Thyroid gland (tissue), 4 donors: ENCODE measurements around the gene SNRPD2. TPM values are rescaled to one million over a fixed set of nuclear protein-coding genes. Genes with fewer than 3 reads are reported as not detected.
"Not testable (repeated sequence)": the region's sequence is repeated elsewhere in the genome, so short reads cannot be mapped to it uniquely, and the experiment has no call there.

Experiments
- DNase-seq, 2 donors: peaks; one replicate each; pipeline ENCODE4 v3.0.0-alpha.2; 2019
- H3K27ac ChIP-seq, 3 donors: fragments of 200-600 bp; sonication (generic); 1 replicate in 2 of 3; 2 replicates in 1 of 3; pipeline ENCODE4 v1.5.1; 2016 to 2019; ENCODE audit warnings: mild to moderate bottlenecking in 1 of 3, moderate library complexity in 1 of 3
- H3K27me3 ChIP-seq: fragments of 200-600 bp; sonication (generic); one replicate; pipeline ENCODE4 v1.5.1; 2019
- H3K36me3 ChIP-seq, 2 donors: fragments of 200-600 bp; sonication (generic); one replicate each; pipeline ENCODE4 v1.5.1; 2016 to 2019
- H3K4me1 ChIP-seq, 2 donors: fragments of 200-600 bp; sonication (generic); one replicate each; pipeline ENCODE4 v1.5.1; 2017 to 2019
- H3K4me3 ChIP-seq, 3 donors: fragments of 200-600 bp; sonication (generic); replicated peaks in 1 of 3; 1 replicate in 2 of 3; 2 replicates in 1 of 3; pipeline ENCODE4 v1.5.1; 2016; ENCODE audit warnings: mild to moderate bottlenecking in 1 of 3
- H3K9me3 ChIP-seq: fragments of 200-600 bp; sonication (generic); one replicate; pipeline ENCODE4 v1.5.1; 2017
- POLR2A ChIP-seq, 2 donors: fragments of 450-650 bp; IDR thresholded peaks; one replicate each; pipeline ENCODE4 v1.6.1; 2017; ENCODE audit warnings: antibody characterized with exemption in 2 of 2, mild to moderate bottlenecking in 2 of 2, moderate library complexity in 1 of 2
- WGBS, 2 donors: methylation state at CpG; one replicate each; pipeline ENCODE4 v1.1.5; 2017; 5-methylcytosine and 5-hydroxymethylcytosine counted together
- intact Hi-C: fragments of 100-400 bp; cut with DNase I; formaldehyde crosslinking; loops from one replicate; pipeline ENCODE4 v1.15.1; 2023
- total RNA-seq, 4 donors: library from RNA; depleted of rRNA; stranded (reverse); fragments of >200 nt; gene quantifications; one replicate each; pipeline ENCODE4 v1.2.3, GENCODE V29; 2016
- TF ChIP-seq, protein P1 (sequence below), 6 experiments: fragments of 200-600 bp in 3 of 6; fragments of 450-650 bp in 3 of 6; sonication (generic) in 3 of 6; IDR thresholded peaks; one replicate each; pipeline ENCODE4 v1.5.1; 2016 to 2019; ENCODE audit warnings: antibody characterized with exemption in 6 of 6, mild to moderate bottlenecking in 2 of 6, inconsistent platforms in 1 of 6, moderate library complexity in 1 of 6

SNRPD2 gene
- total RNA-seq, 4 donors from 2014 or later = 133 to 279 (median 192) TPM

DNA sequence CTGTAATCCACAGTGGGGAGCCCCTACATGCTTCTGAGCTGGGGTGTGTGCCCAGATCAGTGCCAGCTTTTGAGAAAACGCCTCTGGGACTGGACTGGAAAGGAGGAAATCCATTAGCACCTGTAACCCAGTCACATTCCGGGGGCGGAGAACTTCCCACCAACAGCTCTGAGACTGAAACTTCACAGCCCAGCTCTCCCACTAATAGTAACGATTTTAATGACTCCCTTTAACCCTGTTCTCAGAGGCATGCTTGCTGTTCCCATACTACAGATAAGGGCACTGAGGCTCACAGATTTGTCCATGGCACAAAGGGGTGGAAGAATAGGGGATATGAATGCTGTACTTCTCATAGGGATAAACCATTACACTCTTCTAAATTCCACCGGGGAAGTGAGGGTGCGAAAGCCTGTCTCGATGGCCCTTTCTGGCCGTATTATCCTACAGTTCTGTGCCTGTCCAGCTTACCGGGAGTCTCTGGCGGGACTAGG, 38.1 kb upstream of the SNRPD2 start:
- Histone ChIP-seq H3K27ac (peak overlapping the region in 1 of 3 donors; percentile 25), H3K27me3 (no peaks in the 10 kb centered on the region), H3K9me3 (no peaks in the 10 kb centered on the region), H3K4me1 (peaks cover 9 to 26% of the 10 kb centered on the region in 2 donors), H3K4me3 (peak overlapping the region; percentile 57 to 90 (median 61)), H3K36me3 (no peaks in the 10 kb centered on the region)
- WGBS, 2 donors = 13 to 14% methylated on average over 10 of the region's 10 CpGs
- intact Hi-C loops = no loop called here
- DNase-seq = no peak
- no peak for TF ChIP-seq POLR2A (IDR thresholded peaks at IDR 0.05)
- TF ChIP-seq, protein P1, sequence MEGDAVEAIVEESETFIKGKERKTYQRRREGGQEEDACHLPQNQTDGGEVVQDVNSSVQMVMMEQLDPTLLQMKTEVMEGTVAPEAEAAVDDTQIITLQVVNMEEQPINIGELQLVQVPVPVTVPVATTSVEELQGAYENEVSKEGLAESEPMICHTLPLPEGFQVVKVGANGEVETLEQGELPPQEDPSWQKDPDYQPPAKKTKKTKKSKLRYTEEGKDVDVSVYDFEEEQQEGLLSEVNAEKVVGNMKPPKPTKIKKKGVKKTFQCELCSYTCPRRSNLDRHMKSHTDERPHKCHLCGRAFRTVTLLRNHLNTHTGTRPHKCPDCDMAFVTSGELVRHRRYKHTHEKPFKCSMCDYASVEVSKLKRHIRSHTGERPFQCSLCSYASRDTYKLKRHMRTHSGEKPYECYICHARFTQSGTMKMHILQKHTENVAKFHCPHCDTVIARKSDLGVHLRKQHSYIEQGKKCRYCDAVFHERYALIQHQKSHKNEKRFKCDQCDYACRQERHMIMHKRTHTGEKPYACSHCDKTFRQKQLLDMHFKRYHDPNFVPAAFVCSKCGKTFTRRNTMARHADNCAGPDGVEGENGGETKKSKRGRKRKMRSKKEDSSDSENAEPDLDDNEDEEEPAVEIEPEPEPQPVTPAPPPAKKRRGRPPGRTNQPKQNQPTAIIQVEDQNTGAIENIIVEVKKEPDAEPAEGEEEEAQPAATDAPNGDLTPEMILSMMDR (IDR thresholded peaks at IDR 0.05) = no peak

DNA sequence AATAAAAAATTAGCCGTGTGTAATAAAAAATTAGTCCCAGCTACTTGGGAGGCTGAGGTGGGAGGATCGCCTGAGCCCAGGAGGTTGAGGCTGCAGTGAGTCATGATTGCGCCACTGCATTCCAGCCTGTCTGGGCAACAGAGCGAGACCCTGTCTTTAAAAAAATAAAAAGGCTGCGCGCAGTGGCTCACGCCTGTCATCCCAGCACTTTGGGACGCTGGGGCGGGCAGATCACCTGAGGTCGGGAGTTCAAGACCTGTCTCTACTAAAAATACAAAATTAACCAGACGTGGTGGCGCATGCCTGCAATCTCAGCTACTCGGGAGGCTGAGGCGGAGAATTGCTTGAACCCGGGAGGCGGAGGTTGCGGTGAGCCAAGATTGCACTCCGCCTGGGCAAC, 36.9 kb upstream of the SNRPD2 start:
- H3K4me3 ChIP-seq, H3K27me3 ChIP-seq, H3K27ac ChIP-seq, H3K9me3 ChIP-seq, DNase-seq, intact Hi-C loops, H3K36me3 ChIP-seq: not testable (repeated sequence)
- peaks cover 9 to 26% of the 10 kb centered on the region in 2 donors for H3K4me1 ChIP-seq
- 94 to 95% methylated on average over 18 of the region's 18 CpGs for WGBS, 2 donors

DNA sequence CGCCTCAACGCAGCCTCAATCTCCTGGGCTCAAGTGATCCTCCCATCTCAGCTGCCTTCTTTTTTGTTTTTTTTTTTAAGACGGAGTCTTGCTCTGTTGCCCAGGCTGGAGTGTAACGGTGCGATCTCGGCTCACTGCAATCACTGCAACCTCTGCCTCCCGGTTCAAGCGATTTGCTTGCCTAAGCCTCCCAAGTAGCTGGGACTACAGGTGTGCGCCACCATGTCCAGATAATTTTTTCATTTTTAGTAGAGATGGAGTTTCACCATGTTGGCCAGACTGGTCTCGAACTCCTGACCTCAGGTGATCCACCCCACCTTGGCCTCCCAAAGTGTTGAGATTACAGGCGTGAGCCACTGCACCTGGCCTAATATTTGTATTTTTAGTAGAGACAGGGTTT, 28.3 kb upstream of the SNRPD2 start:
- H3K36me3 ChIP-seq, H3K4me3 ChIP-seq, H3K27me3 ChIP-seq, DNase-seq, intact Hi-C loops, H3K9me3 ChIP-seq: not testable (repeated sequence)
- WGBS, 2 donors = 97 to 98% methylated on average over 11 of the region's 11 CpGs
- Histone ChIP-seq H3K27ac (peak overlapping the region in 1 of 3 donors; percentile 62), H3K4me1 (peaks cover 17 to 21% of the 10 kb centered on the region in 2 donors)

DNA sequence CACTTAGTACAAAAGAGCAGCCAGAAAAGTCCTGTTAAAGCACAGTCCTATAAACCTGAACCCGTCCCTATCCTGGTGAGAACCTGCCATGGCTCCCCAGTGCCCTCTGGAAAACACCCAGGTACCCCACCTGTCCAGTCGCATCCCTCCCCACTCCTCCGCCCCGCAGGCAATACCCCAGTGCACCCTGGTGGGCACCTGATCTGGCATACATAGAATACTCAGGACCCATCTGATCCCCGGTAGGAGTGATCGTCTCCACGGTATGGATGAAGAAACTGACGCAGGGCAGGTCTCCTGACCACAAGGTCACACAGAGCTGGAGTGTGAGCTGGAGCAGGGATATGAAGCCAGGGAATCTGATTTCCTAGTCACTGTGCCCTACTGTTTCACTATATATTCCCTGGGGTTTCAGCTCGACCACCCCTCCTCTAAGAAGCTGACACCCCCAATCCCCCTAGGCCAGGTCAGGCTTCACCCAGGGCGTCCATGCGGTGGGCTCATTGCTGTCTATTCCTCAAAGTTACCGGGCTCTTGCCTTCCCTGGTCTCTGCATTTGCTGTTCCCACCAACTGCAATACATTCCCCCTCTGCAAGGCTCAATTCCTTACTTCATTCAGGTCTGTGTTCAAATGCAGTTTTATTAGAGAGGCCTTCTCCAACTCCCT, 26.4 kb upstream of the SNRPD2 start:
- Histone ChIP-seq H3K4me1 (peaks cover 17 to 21% of the 10 kb centered on the region in 2 donors), H3K27me3 (no peaks in the 10 kb centered on the region), H3K27ac (peak overlapping the region; percentile 91 to 98 (median 95)), H3K36me3 (peaks cover 1 to 4% of the 10 kb centered on the region in 2 donors), H3K4me3 (peak overlapping the region in 2 of 3 donors; percentile 27 to 31), H3K9me3 (no peaks in the 10 kb centered on the region)
- 68 to 82% methylated on average over 8 to 12 of the region's 12 CpGs for WGBS, 2 donors
- intact Hi-C loops = loop anchor here (10.0 kb wide), 1 partner anchor 47 kb away; the partner anchor contains the start of gene SIX5
- TF ChIP-seq, protein P1 (IDR thresholded peaks at IDR 0.05) = no peak
- no peak for TF ChIP-seq POLR2A (IDR thresholded peaks at IDR 0.05)
- DNase-seq = no peak

DNA sequence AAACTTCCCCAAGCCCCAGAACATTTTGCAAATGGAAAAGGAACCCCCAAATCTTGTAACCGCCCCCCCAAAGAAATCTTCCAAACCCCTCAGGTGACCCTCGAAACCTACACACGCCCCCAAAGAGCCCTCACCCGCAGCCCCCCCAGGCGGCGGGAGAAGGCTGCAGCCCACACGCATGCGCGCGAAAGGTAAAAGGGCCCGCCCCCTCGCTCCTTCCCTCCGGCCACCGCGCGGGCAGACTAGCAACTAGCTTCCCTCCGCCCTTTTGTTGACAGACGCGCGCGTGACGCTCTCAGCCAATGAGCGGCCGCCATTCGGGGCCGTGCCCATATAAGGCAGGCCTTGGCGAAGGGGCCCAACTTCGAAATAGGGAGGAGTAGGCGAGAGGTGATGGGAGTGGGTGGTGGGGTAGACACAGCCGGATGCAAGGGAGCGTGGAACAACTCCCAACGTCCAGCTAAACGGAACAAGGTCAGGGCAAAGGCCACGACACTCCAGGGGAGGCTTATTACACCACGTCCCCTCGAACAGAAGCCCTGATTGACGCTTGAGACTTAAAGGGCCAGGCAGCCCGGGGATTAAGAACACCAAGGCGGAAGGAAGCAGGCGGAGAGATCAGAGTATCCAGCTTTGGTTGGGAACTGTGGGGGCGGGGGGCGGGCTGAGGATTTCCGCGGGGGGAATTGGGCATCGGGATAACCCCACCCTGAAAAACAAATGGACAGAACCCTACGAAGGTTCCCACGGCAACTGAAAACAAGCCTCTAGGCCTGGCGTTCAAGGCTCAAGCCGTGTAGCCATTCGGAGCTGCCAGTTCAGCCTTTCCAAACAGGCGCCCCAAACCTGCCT, 25.6 kb upstream of the SNRPD2 start:
- peaks cover 3 to 8% of the 10 kb centered on the region in 2 donors for H3K36me3 ChIP-seq
- DNase-seq = peak; percentile 99
- H3K4me1 ChIP-seq = peaks cover 17 to 21% of the 10 kb centered on the region in 2 donors
- TF ChIP-seq, protein P1 (IDR thresholded peaks at IDR 0.05) = peak in 2 of 6 experiments; percentile 4 to 21
- peak in 1 of 2 donors; percentile 89 for TF ChIP-seq POLR2A (IDR thresholded peaks at IDR 0.05)
- H3K27me3 ChIP-seq = no peaks in the 10 kb centered on the region
- 0 to 1% methylated on average over 37 to 49 of the region's 51 CpGs for WGBS, 2 donors
- H3K9me3 ChIP-seq = no peaks in the 10 kb centered on the region
- peak overlapping the region; percentile 91 to 98 (median 95) for H3K27ac ChIP-seq
- intact Hi-C loops = loop anchor here (10.0 kb wide), 1 partner anchor 47 kb away; the partner anchor contains the start of gene SIX5
- H3K4me3 ChIP-seq = peak overlapping the region in 2 of 3 donors; percentile 50 to 84
